HepG2 (cell line): ENCODE results near the gene SFT2D1. TPM values are rescaled to one million over a fixed set of nuclear protein-coding genes. Genes with fewer than 3 reads are reported as not detected.

Source experiments
- ATAC-seq: fragments of 200-7000 bp; cut with Tn5 transposase; 3 replicates; pipeline ENCODE4 v1.9.1; 2020; ENCODE audit warnings: mild to moderate bottlenecking, moderate library complexity
- BruUV-seq: library from RNA; stranded (reverse); fragments of 400-500 nt; replicated peaks from 2 replicates; lab custom pipeline; 2021; lab: Mats Ljungman, UMichigan
- CTCF ChIA-PET: fragments of 300-600 bp; formaldehyde crosslinking; extraction: SDS; loops from one replicate; lab custom pipeline; 2021; ENCODE audit warnings: low total read pairs, inconsistent platforms, low intra/inter-chr PET ratio; lab: Yijun Ruan, JAX
- POLR2A ChIA-PET: fragments of 350-600 bp; sonication (Branson Sonifier 250); formaldehyde crosslinking; loops from one replicate; lab custom pipeline; 2020; ENCODE audit warnings: antibody characterized with exemption, inconsistent platforms; lab: Yijun Ruan, JAX
- DNase-seq: peaks from one replicate; pipeline ENCODE4 v3.0.0-alpha.2; 2015; ENCODE audit warnings: low spot score
- FAIRE-seq: peaks from 3 replicates; lab custom pipeline; 2011; peaks lifted over from hg19 to GRCh38; lab: Jason Lieb, UNC
- H2AFZ ChIP-seq: one replicate; pipeline ENCODE4 v1.6.1; 2011; ENCODE audit warnings: low read length, inconsistent platforms
- H3K27ac ChIP-seq: fragments of 300-600 bp; 3 replicates; pipeline ENCODE4 v1.8.0; 2011; ENCODE audit warnings: mixed run types, mild to moderate bottlenecking, mixed read lengths, low read length, inconsistent platforms; ENCODE audit not compliant: insufficient read depth; ENCODE audit errors: extremely low read length
- H3K27me3 ChIP-seq, 2 experiments: fragments of 200-600 bp in 1 of 2; 2 replicates in 1 of 2; 3 replicates in 1 of 2; pipeline versions ENCODE4 v1.6.0 to v1.8.0; 2011; ENCODE audit warnings: low read length in 2 of 2, mild to moderate bottlenecking in 2 of 2, moderate library complexity in 2 of 2, inconsistent platforms in 1 of 2; ENCODE audit not compliant: insufficient read depth in 2 of 2, control insufficient read depth in 1 of 2
- H3K36me3 ChIP-seq, 2 experiments: fragments of 200-600 bp in 1 of 2; replicated peaks in 1 of 2; 2 replicates in 1 of 2; 3 replicates in 1 of 2; pipeline versions ENCODE4 v1.5.1 to v1.8.0; 2011; ENCODE audit warnings: low read length in 2 of 2, inconsistent platforms in 1 of 2; ENCODE audit not compliant: insufficient read depth in 2 of 2, control insufficient read depth in 1 of 2
- H3K4me1 ChIP-seq: 2 replicates; pipeline ENCODE4 v1.5.1; 2012; ENCODE audit warnings: low read length, inconsistent platforms; ENCODE audit not compliant: insufficient read depth
- H3K4me2 ChIP-seq: 2 replicates; pipeline ENCODE4 v1.6.0; 2011; ENCODE audit warnings: low read depth, low read length, inconsistent platforms
- H3K4me3 ChIP-seq, 3 experiments: fragments of 200-600 bp in 1 of 3; sonication (generic), shearing (Covaris generic) in 1 of 3; replicated peaks in 1 of 3; 2 replicates each; pipeline ENCODE4 v1.5.1; 2011 to 2016; ENCODE audit warnings: low read length in 3 of 3, inconsistent platforms in 2 of 3, low read depth in 2 of 3, mild to moderate bottlenecking in 2 of 3, control low read depth in 1 of 3, mixed read lengths in 1 of 3; ENCODE audit not compliant: insufficient read depth in 1 of 3
- H3K79me2 ChIP-seq: one replicate; pipeline ENCODE4 v1.6.1; 2011; ENCODE audit warnings: low read length, inconsistent platforms; ENCODE audit not compliant: insufficient read depth
- H3K9ac ChIP-seq: 2 replicates; pipeline ENCODE4 v1.6.0; 2011; ENCODE audit warnings: mild to moderate bottlenecking, low read depth, low read length, inconsistent platforms; ENCODE audit not compliant: insufficient read depth
- H3K9me3 ChIP-seq: 2 replicates; pipeline ENCODE4 v1.5.1; 2012; ENCODE audit warnings: mild to moderate bottlenecking, low read length
- H4K20me1 ChIP-seq: 2 replicates; pipeline ENCODE4 v1.6.0; 2011; ENCODE audit warnings: inconsistent platforms, mild to moderate bottlenecking, low read length, moderate library complexity; ENCODE audit not compliant: insufficient read depth
- KDM2A ChIP-seq: sonication (generic); formaldehyde crosslinking; IDR thresholded peaks from 2 replicates; pipeline ENCODE4 v1.4.0; 2020; ENCODE audit warnings: low read depth, missing genetic modification reagents, borderline replicate concordance
- KDM6A ChIP-seq: IDR thresholded peaks from 2 replicates; pipeline ENCODE4 v1.6.1; 2016; ENCODE audit warnings: low read depth
- THAP11 ChIP-seq: IDR thresholded peaks from 2 replicates; pipeline ENCODE4 v1.6.1; 2016; ENCODE audit warnings: missing biosample characterization, missing genetic modification reagents
- TRIM22 ChIP-seq: fragments of 450-650 bp; IDR thresholded peaks from 2 replicates; pipeline ENCODE4 v1.6.1; 2017
- ZNF121 ChIP-seq: sonication (generic); formaldehyde crosslinking; IDR thresholded peaks from 2 replicates; pipeline ENCODE4 v1.5.0; 2020; ENCODE audit warnings: mild to moderate bottlenecking, missing genetic modification reagents
- ZNF34 ChIP-seq: sonication (generic); formaldehyde crosslinking; IDR thresholded peaks from 2 replicates; pipeline ENCODE4 v1.4.0; 2020; ENCODE audit warnings: mild to moderate bottlenecking, missing genetic modification reagents, borderline replicate concordance
- ZNF552 ChIP-seq: sonication (generic); formaldehyde crosslinking; IDR thresholded peaks from 2 replicates; pipeline ENCODE4 v1.9.0; 2022; ENCODE audit warnings: missing genetic modification reagents, mild to moderate bottlenecking, borderline replicate concordance
- ZNF740 ChIP-seq: sonication (generic); formaldehyde crosslinking; IDR thresholded peaks from 2 replicates; pipeline ENCODE4 v1.4.0; 2020; ENCODE audit warnings: missing genetic modification reagents
- ZNF891 ChIP-seq: sonication (generic); formaldehyde crosslinking; IDR thresholded peaks from 2 replicates; pipeline ENCODE4 v1.5.0; 2020; ENCODE audit warnings: mild to moderate bottlenecking, missing genetic modification reagents
- WGBS: methylation state at CpG from one replicate; pipeline ENCODE4 v1.1.6; 2017; ENCODE audit warnings: low lambda C conversion rate; 5-methylcytosine and 5-hydroxymethylcytosine counted together
- in situ Hi-C: cut with HindIII; loops from 2 replicates; pipeline ENCODE4 v1.10.0; 2017; ENCODE audit warnings: low pct_unique_long_range_greater_than_20kb; ENCODE audit not compliant: extremely low pct_ligation_motif_present
- intact Hi-C: fragments of 100-400 bp; cut with micrococcal nuclease; formaldehyde crosslinking; loops from one replicate; pipeline ENCODE4 v1.10.0; 2022; ENCODE audit not compliant: unreplicated experiment
- polyA plus RNA-seq, 8 experiments: library from polyadenylated mRNA; depleted of rRNA in 3 of 8; stranded (reverse) in 7 of 8; unstranded in 1 of 8; fragments of >200 nt; fragmentation: Illumina TruSeq in 4 of 8; extraction: Trizol in 4 of 8; gene quantifications; 2 replicates each; pipeline versions ENCODE4 v1.2.1 to v1.2.3, GENCODE V29; 2011 to 2016; ENCODE audit warnings: low read depth in 4 of 8, missing spikeins in 1 of 8, mixed read lengths in 1 of 8; ENCODE audit not compliant: insufficient read depth in 1 of 8
- total RNA-seq, 5 experiments: library from RNA; depleted of rRNA; stranded (reverse); fragments of >200 nt; fragmentation: Illumina TruSeq; extraction: Trizol; gene quantifications; 2 replicates each; pipeline ENCODE4 v1.2.3, GENCODE V29; 2016; ENCODE audit warnings: low read depth in 1 of 5

SFT2D1 gene
- total and polyA plus RNA-seq, 2 of the 13 experiments (the other 11 are each of a cell fraction or from before 2014, with no cell fraction given), result 115 to 147 TPM

- ChIA-PET POLR2A (no interaction called here), CTCF (no interaction called here)
- no peak for DNase-seq
- Histone ChIP-seq H3K79me2 (peaks cover 50% of the 10 kb centered on the region), H3K9ac (no peak overlapping the region), H4K20me1 (no peaks in the 10 kb centered on the region), H3K4me2 (no peak overlapping the region), H3K9me3 (no peaks in the 10 kb centered on the region), H3K36me3 (peaks cover 1 to 6% of the 10 kb centered on the region in 2 experiments; a peak in 3 of 5 replicates), H3K4me3 (no peak overlapping the region), H3K27me3 (no peaks in the 10 kb centered on the region), H3K4me1 (peaks cover 24% of the 10 kb centered on the region), H2AFZ (no peak overlapping the region), H3K27ac (no peak overlapping the region)
- no peak for TF ChIP-seq ZNF740 (CRISPR knock-in tag)
- no peak for TF ChIP-seq ZNF891
- TF ChIP-seq KDM2A (CRISPR knock-in tag), result no peak
- TF ChIP-seq ZNF34 (CRISPR knock-in tag), result 0 out of 2 replicates have a peak, but pooled peaks have one; percentile 32
- 97% methylated on average over 1 of the region's 1 CpG for WGBS
- intact Hi-C loops, result no loop called here
- no peak for FAIRE-seq
- ATAC-seq, result no peak
- in situ Hi-C loops, result no loop called here
- BruUV-seq, result no TSS peak
These were observed 32.7 kb upstream of the SFT2D1 start for GRCh38 chr6:166375013-166375412.

DNA sequence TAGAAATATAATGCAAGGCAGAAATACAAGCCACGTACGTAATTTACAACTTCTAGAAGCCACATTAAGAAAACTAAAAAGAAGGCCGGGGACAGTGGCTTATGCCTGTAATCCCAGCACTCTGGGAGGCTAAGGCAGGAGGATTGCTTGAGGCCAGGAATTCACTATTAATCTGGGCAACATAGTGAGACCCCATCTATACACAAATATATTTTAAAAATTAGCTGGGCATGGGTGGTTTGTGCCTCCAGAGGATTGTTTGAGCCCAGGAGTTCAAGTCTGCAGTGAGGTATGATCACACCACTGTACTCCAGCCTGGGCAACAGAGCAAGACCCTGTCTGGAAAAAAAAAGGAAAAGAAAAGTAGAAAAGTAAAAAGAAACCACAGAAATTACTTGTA is 28.1 kb upstream of the SFT2D1 start:
- no peak for DNase-seq
- ATAC-seq, result no peak
- TF ChIP-seq ZNF552 (CRISPR knock-in tag) (no peak), ZNF121 (CRISPR knock-in tag) (0 out of 2 replicates have a peak, but pooled peaks have one; percentile 34), TRIM22 (no peak), KDM6A (no peak), THAP11 (CRISPR knock-in tag) (no peak)
- Histone ChIP-seq H3K4me2 (no peak overlapping the region), H2AFZ (no peak overlapping the region), H3K4me1 (peaks cover 13% of the 10 kb centered on the region), H3K79me2 (peaks cover 15% of the 10 kb centered on the region), H3K9ac (no peak overlapping the region), H3K9me3 (no peaks in the 10 kb centered on the region), H4K20me1 (no peaks in the 10 kb centered on the region), H3K36me3 (peaks cover 6 to 25% of the 10 kb centered on the region in 2 experiments), H3K4me3 (no peak overlapping the region), H3K27me3 (no peaks in the 10 kb centered on the region), H3K27ac (no peak overlapping the region)
- in situ Hi-C loops (loop anchor here (5.0 kb wide), 1 partner anchor 38 kb away; no protein-coding TSS in a partner anchor), intact Hi-C loops (no loop called here)
- ChIA-PET CTCF (no interaction called here), POLR2A (interaction anchor here (0.8 kb wide), 1 partner anchor 9 kb away, joined by 3 read pairs; no protein-coding TSS in a partner anchor)
- WGBS, result 98% methylated on average over 3 of the region's 3 CpGs
- no peak for FAIRE-seq
- no TSS peak for BruUV-seq
